ENCODE data around the gene L2HGDH.

Gene L2HGDH

DNA sequence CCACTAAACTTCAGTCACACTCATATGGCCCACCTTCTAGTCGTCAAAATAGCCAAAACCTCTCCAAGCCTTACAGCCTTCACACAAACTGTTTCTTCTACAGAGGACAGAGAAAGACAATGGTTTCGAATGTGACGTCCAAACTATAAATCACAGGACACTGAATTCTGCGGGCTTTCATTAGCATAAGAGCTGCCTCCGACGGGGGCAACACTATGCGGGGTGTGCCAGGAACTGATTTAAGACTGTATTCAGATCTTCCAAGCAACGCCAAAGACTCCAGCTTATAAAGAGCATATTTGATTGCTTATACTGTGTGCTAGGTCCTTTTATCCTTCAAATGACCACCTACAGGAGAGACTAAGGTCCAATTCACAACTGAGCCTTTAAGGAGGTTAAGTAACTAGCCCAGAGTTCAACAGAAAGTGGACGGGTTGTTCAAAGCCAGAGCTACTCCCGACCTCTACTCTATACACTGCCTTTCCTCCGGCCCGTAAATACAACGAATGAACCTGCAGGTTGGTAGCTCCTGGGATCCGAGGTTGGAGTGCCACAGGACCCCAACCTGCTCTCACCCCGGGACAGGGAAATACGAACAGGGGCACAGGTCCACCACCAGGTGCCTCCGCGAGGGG is 575 bp downstream of the L2HGDH start:
- TF ChIP-seq, protein P1, sequence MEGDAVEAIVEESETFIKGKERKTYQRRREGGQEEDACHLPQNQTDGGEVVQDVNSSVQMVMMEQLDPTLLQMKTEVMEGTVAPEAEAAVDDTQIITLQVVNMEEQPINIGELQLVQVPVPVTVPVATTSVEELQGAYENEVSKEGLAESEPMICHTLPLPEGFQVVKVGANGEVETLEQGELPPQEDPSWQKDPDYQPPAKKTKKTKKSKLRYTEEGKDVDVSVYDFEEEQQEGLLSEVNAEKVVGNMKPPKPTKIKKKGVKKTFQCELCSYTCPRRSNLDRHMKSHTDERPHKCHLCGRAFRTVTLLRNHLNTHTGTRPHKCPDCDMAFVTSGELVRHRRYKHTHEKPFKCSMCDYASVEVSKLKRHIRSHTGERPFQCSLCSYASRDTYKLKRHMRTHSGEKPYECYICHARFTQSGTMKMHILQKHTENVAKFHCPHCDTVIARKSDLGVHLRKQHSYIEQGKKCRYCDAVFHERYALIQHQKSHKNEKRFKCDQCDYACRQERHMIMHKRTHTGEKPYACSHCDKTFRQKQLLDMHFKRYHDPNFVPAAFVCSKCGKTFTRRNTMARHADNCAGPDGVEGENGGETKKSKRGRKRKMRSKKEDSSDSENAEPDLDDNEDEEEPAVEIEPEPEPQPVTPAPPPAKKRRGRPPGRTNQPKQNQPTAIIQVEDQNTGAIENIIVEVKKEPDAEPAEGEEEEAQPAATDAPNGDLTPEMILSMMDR (IDR thresholded peaks at IDR 0.05; ENCODE audit: extremely low read depth, missing control alignments): peak; percentile 40
- DNase-seq (ENCODE audit: low spot score): peak; percentile 17

DNA sequence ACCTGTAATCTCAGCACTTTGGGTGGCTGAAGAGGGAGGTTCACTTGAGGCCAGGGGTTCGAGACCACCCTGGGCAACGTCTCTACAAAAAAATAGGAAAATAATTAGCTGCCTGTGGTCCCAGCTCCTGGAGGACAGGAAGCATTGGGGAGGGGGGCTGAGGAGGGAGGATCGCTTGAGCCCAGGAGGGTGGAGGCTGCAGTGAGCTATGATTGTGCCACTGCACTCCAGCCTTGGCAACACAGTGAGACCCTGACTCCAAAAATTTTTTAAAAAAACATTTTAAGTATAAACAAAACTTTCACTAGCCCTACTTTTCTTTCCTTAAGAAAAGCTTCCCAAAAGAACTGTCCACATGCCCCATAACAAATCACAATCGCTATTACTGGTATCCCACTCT is 1.6 kb downstream of the L2HGDH start:
- no peak for DNase-seq (ENCODE audit: low spot score)
- TF ChIP-seq, protein P1 (IDR thresholded peaks at IDR 0.05; ENCODE audit: extremely low read depth, missing control alignments): no peak

DNA sequence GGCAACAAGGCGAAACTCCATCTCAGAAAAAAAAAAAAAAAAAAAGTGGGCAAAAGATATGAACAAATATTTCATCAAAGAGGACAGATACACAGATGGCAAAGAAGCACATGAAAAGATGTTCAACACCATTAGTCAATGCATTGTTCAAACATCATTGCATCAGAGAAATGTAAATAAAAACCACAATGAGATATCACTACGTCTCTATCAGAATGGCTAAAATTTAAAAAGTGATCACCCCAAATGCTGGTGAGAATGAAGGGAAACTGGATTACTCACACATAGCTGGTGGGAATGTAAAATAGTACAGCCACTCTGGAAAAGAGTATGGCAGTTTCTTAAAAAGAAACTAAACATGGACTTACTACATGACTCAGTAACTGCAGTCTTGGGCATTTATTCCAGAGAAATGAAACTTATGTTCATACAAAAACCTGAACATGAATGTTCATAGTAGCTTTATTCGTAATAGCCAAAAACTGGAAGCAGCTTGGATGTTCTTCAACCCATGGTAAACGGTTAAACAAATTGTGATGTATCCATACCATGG is 3.6 kb downstream of the L2HGDH start:
- TF ChIP-seq, protein P1 (IDR thresholded peaks at IDR 0.05; ENCODE audit: extremely low read depth, missing control alignments): no peak
- no peak for DNase-seq (ENCODE audit: low spot score)

DNA sequence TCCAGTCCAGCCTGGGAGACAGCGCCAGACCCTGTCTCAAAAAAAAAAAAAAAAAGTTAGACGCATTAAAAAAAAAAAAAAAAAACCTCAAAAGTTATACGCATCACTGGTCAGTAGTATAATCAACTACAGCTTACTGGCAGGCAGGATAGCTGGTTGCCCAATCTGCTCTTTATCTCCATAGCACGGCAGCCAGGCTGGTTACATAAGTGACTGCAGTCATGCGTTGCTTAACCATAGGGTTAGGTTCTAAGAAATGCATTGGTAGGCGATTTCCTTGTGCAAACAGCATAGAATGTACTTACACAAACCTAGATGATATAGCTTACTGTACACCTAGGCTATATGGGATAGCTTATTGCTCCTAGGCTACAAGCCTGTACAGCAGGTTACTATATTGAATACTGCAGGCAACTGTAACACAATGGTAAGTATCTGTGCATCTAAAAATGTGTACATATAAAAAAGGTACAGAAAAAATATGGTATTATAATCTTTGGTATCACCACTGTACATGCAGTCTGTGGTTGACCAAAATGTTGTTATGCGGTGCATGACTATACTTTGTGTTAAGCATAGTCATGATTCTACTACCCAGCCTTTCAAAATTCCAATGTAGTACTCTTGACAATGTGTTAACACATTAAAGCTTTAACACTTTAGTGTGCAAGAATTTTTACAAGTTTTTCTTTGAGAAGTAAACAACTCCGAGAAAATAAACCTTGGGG is 8.1 kb downstream of the L2HGDH start:
- TF ChIP-seq, protein P1 (IDR thresholded peaks at IDR 0.05; ENCODE audit: extremely low read depth, missing control alignments): no peak
- no peak for DNase-seq (ENCODE audit: low spot score)

DNA sequence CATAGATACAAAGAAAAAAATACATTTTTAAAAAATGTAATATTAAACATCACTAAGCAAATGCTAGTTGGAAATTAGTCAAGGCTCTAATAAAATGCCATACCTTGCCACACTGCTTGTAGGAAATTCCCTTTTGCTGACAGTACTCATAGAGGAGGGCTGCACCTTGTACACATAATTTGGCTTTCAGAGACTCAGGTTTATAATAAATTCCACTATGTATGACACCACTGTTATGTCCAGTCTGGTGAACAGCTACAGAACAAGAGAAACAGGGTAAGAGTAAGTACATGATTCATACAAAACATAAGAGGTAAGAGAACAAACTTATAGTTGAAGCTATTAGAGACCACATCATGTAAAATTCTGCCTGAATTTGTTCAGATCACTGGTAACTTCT is 10.1 kb downstream of the L2HGDH start:
- no peak for DNase-seq (ENCODE audit: low spot score)
- TF ChIP-seq, protein P1 (IDR thresholded peaks at IDR 0.05; ENCODE audit: extremely low read depth, missing control alignments): no peak

- TF ChIP-seq, protein P1 (IDR thresholded peaks at IDR 0.05; ENCODE audit: extremely low read depth, missing control alignments): no peak
- no peak for DNase-seq (ENCODE audit: low spot score)
Observed at GRCh38 chr14:50299585-50299984, 12.4 kb downstream of the L2HGDH start.

GRCh38 chr14:50290306-50290705 is 21.7 kb downstream of the L2HGDH start:
- no peak for DNase-seq (ENCODE audit: low spot score)
- TF ChIP-seq, protein P1 (IDR thresholded peaks at IDR 0.05; ENCODE audit: extremely low read depth, missing control alignments): no peak
